Activated naive CD4-positive, alpha-beta T cell treated with anti-CD3 and anti-CD28 coated beads, Interleukin-2, amount 50 U/mL, for 72 hours (primary cell): Measurements from ENCODE around the gene DPP10. TPM values are rescaled to one million over a fixed set of nuclear protein-coding genes. Genes with fewer than 3 reads are reported as not detected.

ENCODE experiments used
- ATAC-seq, 2 donors: fragments of 150-1000 bp; cut with Tn5 transposase; 2 replicates each; pipeline ENCODE4 v1.10.0; 2021; ENCODE audit warnings: mild to moderate bottlenecking in 2 of 2, moderate library complexity in 2 of 2
- DNase-seq, 2 donors: peaks; one replicate each; pipeline ENCODE4 v3.0.0; 2021 to 2022; ENCODE audit warnings: low spot score in 2 of 2
- H3K27ac Mint-ChIP-seq, 2 donors: one replicate each; pipeline ENCODE4 v1.8.0; 2022; ENCODE audit warnings: mild to moderate bottlenecking in 2 of 2, mixed read lengths in 2 of 2
- H3K36me3 Mint-ChIP-seq, 2 donors: one replicate each; pipeline ENCODE4 v1.8.0; 2022; ENCODE audit warnings: mixed read lengths in 2 of 2
- H3K9me3 Mint-ChIP-seq, 2 donors: one replicate each; pipeline ENCODE4 v1.8.0; 2022; ENCODE audit warnings: mixed read lengths in 2 of 2
- total RNA-seq, 2 donors: library from RNA; stranded (reverse); gene quantifications; one replicate each; pipeline ENCODE4 v1.2.3, GENCODE V29; 2022

DPP10 gene
- total RNA-seq, 2 donors from 2014 or later = not detected

DNA sequence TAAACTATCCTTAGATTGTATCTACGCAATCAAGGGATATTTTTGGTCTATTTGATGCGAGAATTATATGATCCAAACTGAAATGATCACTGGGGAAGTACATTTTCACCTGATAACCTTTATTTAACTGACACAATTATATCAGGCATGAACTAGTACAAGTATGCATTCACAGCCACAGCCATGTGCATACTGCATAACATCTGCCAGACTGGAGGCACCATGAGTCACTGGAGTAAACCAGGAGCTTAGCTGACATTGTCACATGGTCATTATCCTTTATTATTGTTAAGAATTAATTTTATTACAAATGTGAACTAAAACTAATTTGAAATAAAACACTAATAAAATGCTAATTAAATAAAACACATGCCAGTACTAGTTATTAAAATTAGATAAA lies 1127.1 kb downstream of the DPP10 start:
- Mint-ChIP-seq H3K36me3 (peaks cover 0 to 20% of the 10 kb centered on the region in 2 donors), H3K9me3 (peaks cover 20% of the 10 kb centered on the region in 2 donors), H3K27ac (no peak overlapping the region)
- ATAC-seq (no peak), DNase-seq (no peak)

GRCh38 chr2:115572746-115573145 lies 1130.3 kb downstream of the DPP10 start:
- DNase-seq (no peak), ATAC-seq (no peak)
- Mint-ChIP-seq H3K9me3 (peaks cover 25 to 27% of the 10 kb centered on the region in 2 donors), H3K36me3 (peaks cover 0 to 22% of the 10 kb centered on the region in 2 donors), H3K27ac (no peak overlapping the region)

DNA sequence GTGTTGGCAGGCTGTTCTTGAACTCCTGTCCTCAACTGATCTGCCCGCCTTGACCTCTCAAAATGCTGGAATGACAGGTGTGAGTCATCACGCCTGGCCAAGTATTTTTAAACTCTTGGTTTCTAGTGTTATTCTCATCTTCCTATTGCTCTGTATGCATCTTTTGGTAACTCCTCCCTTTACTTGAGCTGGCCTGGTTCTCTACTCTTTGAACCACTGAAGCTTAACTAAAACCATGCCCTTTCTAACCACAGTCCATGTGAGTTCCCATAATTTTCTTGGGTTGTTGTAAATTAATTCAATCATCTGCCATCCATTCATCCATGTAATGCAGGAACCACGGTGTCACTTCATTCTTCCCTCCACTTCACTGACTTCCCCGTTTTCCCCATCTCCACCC lies 1131.3 kb downstream of the DPP10 start:
- peaks cover 21 to 24% of the 10 kb centered on the region in 2 donors for H3K9me3 Mint-ChIP-seq
- DNase-seq (no peak), ATAC-seq (no peak)
- peaks cover 0 to 19% of the 10 kb centered on the region in 2 donors for H3K36me3 Mint-ChIP-seq
- H3K27ac Mint-ChIP-seq = no peak overlapping the region

DNA sequence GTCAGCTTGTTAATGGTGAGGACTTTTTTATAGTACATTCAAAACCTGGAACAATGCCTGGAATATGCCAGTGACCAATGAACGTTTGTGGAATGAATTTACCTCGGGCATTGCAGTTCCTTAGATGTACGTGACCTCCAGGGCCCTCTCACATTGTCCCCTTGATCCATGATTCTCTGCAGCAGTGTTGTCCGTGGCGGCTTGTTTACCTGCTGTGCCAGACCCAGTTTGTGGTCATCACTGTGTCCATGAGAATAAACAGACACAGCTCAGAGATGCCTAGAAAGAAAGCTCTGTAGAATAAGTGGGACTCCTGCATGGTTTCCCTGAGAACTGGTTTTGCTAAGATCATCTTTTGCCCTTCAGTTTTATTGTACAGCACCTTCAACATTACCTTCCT lies 1132.2 kb downstream of the DPP10 start:
- H3K9me3 Mint-ChIP-seq = peaks cover 18 to 21% of the 10 kb centered on the region in 2 donors
- ATAC-seq (no peak), DNase-seq (no peak)
- peaks cover 0 to 16% of the 10 kb centered on the region in 2 donors for H3K36me3 Mint-ChIP-seq
- H3K27ac Mint-ChIP-seq = no peak overlapping the region

GRCh38 chr2:115580784-115581183 lies 1138.3 kb downstream of the DPP10 start:
- DNase-seq (no peak), ATAC-seq (no peak)
- no peak overlapping the region for H3K27ac Mint-ChIP-seq
- peaks cover 7 to 33% of the 10 kb centered on the region in 2 donors for H3K9me3 Mint-ChIP-seq
- H3K36me3 Mint-ChIP-seq = no peaks in the 10 kb centered on the region

- no peaks in the 10 kb centered on the region for H3K36me3 Mint-ChIP-seq
- ATAC-seq (no peak), DNase-seq (no peak)
- H3K9me3 Mint-ChIP-seq = peaks cover 7 to 32% of the 10 kb centered on the region in 2 donors
- no peak overlapping the region for H3K27ac Mint-ChIP-seq
Measured at GRCh38 chr2:115584507-115584906, 1142.1 kb downstream of the DPP10 start.

- peaks cover 0 to 5% of the 10 kb centered on the region in 2 donors for H3K36me3 Mint-ChIP-seq
- DNase-seq = no peak
Measured at GRCh38 chr2:115596659-115597375, 1154.4 kb downstream of the DPP10 start.

DNA sequence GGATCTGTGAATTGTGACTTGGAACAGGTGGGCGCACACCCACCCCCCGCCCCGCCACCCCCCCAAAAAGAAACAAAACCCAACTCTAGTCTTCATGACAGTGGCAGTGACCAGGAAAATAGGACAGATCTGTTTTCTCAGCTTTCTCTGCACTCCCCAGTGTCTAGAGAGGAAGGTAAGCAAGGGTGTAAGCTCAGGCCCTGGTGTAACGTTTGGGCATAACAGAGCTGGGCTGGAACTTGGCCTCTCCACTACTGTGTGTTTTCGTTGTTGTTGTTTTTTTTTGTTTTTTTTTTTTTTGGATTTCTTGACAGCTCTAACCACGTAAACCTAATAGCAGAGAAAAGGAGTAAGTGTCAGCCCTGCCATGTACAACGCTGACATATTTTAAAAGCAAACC lies 1160.8 kb downstream of the DPP10 start:
- Mint-ChIP-seq H3K27ac (no peak overlapping the region), H3K36me3 (peaks cover 0 to 5% of the 10 kb centered on the region in 2 donors), H3K9me3 (peaks cover 6 to 9% of the 10 kb centered on the region in 2 donors)
- ATAC-seq (no peak), DNase-seq (no peak)

More at GRCh38 chr2:115596659-115597375, 1154.4 kb downstream of the DPP10 start:
- ATAC-seq = no peak
- Mint-ChIP-seq H3K27ac (no peak overlapping the region), H3K9me3 (peaks cover 11 to 12% of the 10 kb centered on the region in 2 donors)

GRCh38 chr2:115606350-115606749 lies 1163.9 kb downstream of the DPP10 start:
- H3K9me3 Mint-ChIP-seq = peaks cover 9 to 10% of the 10 kb centered on the region in 2 donors
- H3K36me3 Mint-ChIP-seq = no peaks in the 10 kb centered on the region
- no peak for DNase-seq
- H3K27ac Mint-ChIP-seq = no peak overlapping the region
- no peak for ATAC-seq

- H3K9me3 Mint-ChIP-seq = peaks cover 9 to 14% of the 10 kb centered on the region in 2 donors
- no peak overlapping the region for H3K27ac Mint-ChIP-seq
- no peak for DNase-seq
- H3K36me3 Mint-ChIP-seq = no peaks in the 10 kb centered on the region
- no peak for ATAC-seq
Measured at GRCh38 chr2:115609978-115610377, 1167.5 kb downstream of the DPP10 start.

DNA sequence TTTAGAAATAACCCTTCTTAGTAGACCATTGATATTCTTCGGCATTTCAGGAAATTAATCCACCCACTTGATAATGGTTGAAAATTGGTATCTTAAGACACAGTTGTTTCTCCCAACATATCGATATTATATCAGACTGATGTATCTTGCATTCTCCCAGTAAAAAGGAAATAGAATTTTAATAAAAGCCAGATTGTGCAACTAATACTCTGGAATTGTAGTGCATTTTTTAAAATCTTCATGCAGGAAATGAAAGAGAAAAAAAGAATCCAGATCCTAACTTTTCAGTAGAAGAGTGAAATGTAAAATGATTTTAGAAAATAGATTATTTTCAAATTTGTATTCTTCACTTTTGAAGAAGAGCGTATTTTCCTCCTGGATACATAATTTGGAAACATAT lies 1168.4 kb downstream of the DPP10 start:
- Mint-ChIP-seq H3K36me3 (no peaks in the 10 kb centered on the region), H3K9me3 (peaks cover 9 to 14% of the 10 kb centered on the region in 2 donors), H3K27ac (no peak overlapping the region)
- ATAC-seq = no peak
- DNase-seq = no peak

- Mint-ChIP-seq H3K9me3 (peaks cover 7 to 21% of the 10 kb centered on the region in 2 donors), H3K36me3 (no peaks in the 10 kb centered on the region), H3K27ac (no peak overlapping the region)
- ATAC-seq = no peak
- DNase-seq = no peak
Measured at GRCh38 chr2:115624332-115624731, 1181.9 kb downstream of the DPP10 start.

- DNase-seq = no peak
- Mint-ChIP-seq H3K36me3 (peaks cover 0 to 19% of the 10 kb centered on the region in 2 donors), H3K27ac (no peak overlapping the region), H3K9me3 (peaks cover 24 to 41% of the 10 kb centered on the region in 2 donors)
- no peak for ATAC-seq
Measured at GRCh38 chr2:115634578-115634977, 1192.1 kb downstream of the DPP10 start.

DNA sequence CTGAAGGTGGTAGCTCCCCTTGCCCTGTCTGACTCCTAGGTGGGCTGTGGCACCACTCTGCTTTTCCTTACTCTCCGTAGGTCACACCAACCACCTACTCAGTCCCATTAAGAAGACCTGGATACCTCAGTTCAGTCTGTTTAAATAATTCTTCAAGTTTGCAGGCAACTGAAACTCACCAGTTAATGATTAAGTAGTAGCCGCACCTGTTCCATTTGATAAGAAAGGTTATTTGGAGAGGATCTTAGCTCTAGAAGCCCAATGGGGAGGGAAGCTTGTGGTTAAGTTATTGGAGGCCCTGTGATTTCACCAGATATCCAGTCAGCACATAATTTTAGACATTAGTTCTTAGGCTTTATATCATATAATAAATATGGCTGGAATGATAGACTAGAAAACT lies 1193.0 kb downstream of the DPP10 start:
- H3K9me3 Mint-ChIP-seq = peaks cover 24 to 32% of the 10 kb centered on the region in 2 donors
- H3K36me3 Mint-ChIP-seq = peaks cover 0 to 19% of the 10 kb centered on the region in 2 donors
- no peak overlapping the region for H3K27ac Mint-ChIP-seq
- DNase-seq (no peak), ATAC-seq (no peak)

- no peak for DNase-seq
- H3K27ac Mint-ChIP-seq = no peak overlapping the region
- peaks cover 18 to 20% of the 10 kb centered on the region in 2 donors for H3K9me3 Mint-ChIP-seq
- peaks cover 0 to 4% of the 10 kb centered on the region in 2 donors for H3K36me3 Mint-ChIP-seq
- no peak for ATAC-seq
Measured at GRCh38 chr2:115649731-115650130, 1207.3 kb downstream of the DPP10 start.

DNA sequence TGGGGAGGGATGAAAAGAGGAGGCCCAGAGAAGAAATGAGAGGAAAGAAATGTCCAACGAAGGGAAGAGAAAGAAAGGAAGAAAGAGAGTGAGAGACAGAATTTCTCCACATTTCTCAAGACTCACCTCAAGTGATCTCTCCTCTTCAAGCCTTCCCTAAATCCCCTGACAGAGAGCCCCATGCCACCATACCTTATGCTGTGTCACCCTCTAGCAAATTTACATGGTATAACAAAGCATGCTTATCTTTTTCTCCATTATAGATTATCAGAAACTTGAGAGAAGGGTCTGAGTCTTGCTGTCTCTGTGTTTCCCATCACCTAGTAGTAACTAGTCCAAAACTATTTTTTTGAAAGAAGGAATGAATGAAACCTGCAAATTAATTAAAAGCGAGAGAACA lies 1208.4 kb downstream of the DPP10 start:
- DNase-seq (no peak), ATAC-seq (no peak)
- peaks cover 0 to 4% of the 10 kb centered on the region in 2 donors for H3K36me3 Mint-ChIP-seq
- no peak overlapping the region for H3K27ac Mint-ChIP-seq
- H3K9me3 Mint-ChIP-seq = peaks cover 17% of the 10 kb centered on the region in 2 donors

DNA sequence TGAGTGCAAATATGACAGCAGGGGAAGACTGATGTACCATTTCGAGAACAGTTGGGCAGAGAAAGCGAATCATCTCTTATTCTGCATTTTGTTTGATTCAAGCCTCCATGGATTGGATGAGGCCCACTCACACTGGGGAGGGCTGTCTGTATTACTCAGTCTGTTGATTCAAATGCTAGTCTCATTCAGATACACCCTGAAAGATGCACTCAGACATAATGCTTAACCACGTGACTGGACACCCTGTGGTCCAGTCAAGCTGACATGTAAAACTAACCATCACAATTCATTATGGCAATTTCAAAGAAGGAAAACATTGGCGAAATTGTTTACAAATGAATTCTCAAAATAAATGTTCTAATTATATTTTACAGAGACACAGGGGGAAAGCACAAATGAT lies 1210.2 kb downstream of the DPP10 start:
- DNase-seq (no peak), ATAC-seq (no peak)
- Mint-ChIP-seq H3K36me3 (no peaks in the 10 kb centered on the region), H3K27ac (no peak overlapping the region), H3K9me3 (peaks cover 10 to 13% of the 10 kb centered on the region in 2 donors)

DNA sequence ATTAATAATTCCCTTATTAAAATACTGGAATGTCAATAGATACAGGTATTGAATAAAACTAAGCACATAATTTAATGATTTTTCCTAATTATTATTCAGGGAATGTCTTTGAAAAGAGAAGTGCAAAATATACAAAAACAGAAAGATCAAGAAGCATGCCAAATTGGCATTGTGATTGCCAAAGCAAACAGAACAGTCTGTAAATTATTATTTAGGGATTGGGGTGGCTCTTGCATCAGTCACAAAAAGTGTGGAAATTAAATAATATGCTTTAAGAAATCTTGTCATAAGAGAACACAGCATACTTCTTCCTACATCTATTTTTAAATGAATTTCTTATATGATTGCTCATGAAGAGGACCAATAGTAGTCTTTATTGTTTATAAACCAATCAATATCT lies 1211.9 kb downstream of the DPP10 start:
- DNase-seq = no peak

More for the DNA sequence above, 1211.9 kb downstream of the DPP10 start:
- Mint-ChIP-seq H3K9me3 (peaks cover 6 to 8% of the 10 kb centered on the region in 2 donors), H3K36me3 (no peaks in the 10 kb centered on the region), H3K27ac (no peak overlapping the region)
- ATAC-seq = no peak
